Measurements from ENCODE around the gene SLITRK3. TPM values are rescaled to one million over a fixed set of nuclear protein-coding genes. Genes with fewer than 3 reads are reported as not detected.

Gene SLITRK3
- total RNA-seq, 2 experiments from 2014 or later, result not detected

DNA sequence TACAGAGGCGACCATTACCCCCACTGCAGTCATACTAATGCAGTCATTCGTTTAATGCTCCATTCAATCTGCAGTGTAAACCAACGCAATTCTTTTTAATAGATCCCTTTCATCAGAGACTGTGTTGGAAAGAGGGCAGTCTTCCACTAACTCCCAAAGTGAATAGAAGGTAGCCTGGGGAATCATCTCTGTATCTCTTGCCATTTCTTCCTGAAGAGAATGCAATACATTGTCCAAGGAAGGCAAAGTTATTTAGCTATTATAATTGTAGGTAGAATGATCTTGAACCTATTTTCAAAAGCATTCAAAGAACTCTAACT lies 1.3 kb upstream of the SLITRK3 start:
- Mint-ChIP-seq H3K4me3 (no peak overlapping the region), H3K27ac (no peak overlapping the region), H3K27me3 (peaks cover 44% of the 10 kb centered on the region), H3K36me3 (ENCODE audit: low read depth) (no peaks in the 10 kb centered on the region), H3K4me1 (peaks cover 2% of the 10 kb centered on the region), H3K9me3 (no peaks in the 10 kb centered on the region)
- no peak for DNase-seq
- ChIA-PET POLR2A (no interaction called here), CTCF (no interaction called here)

DNA sequence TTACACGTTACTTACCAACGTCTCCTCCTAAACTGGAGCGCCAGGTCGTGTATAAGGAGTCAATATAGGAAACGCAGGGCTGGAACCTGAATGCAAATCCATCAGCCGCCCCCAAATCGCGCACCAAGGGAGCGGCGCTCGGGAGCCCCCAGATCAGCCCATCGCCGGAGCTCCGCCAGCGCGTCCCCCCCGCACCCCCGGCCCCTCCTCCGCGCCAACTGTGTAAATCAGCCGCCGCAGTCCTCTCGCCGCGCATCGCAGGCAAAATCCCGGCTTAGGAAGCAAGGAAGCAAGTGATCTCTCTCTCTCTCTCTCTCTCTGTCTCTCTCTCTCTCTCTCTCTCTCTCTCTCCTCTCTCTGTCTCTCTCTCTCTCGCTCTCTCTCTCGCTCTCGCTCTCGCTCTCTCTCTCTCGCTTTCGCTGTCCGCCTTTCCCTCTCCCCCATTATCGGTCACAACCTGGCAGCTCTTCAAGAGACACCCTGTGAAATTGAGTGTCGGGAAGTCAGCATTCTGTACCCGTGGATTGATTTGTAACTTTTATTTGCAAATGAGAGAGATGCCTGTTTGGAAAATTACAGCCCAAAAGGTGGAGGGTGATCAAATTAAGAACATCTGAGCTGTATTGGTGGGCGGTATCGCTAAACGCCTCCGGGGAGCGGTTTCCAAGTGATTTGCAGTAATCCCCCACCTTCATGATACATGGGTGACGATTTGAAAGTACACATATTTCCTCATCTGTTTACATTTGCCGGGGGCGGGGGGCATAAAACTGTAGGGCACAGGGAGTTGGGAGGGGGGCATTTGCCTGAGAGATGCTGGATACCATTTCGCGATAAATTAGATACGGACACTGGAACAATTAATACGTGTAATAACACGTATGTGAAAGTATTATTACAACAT lies 645 bp upstream of the SLITRK3 start:
- Mint-ChIP-seq H3K9me3 (no peaks in the 10 kb centered on the region), H3K36me3 (ENCODE audit: low read depth) (no peaks in the 10 kb centered on the region), H3K27me3 (peaks cover 45% of the 10 kb centered on the region), H3K4me1 (peaks cover 2% of the 10 kb centered on the region), H3K4me3 (no peak overlapping the region), H3K27ac (no peak overlapping the region)
- no peak for DNase-seq
- POLR2A ChIA-PET, result no interaction called here
- CTCF ChIA-PET, result no interaction called here

DNA sequence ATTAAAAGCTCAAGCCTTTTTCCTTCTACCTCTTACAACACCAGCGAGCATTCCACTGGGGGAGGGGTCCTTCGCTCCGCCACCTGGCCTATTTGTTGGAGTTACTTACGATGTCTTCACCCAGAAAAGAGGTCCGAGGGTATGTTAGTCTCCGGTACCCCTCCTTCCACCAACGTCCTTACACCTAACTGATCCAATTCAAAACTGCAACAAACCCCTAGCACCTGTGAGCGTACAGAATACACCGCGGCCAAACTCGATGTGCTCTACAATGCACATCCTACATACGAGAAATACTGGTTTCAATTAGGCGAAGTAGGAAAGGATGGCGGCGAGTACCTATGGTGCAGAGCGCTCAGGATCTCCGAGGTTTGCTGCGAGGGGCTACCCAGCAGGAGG lies 944 bp downstream of the SLITRK3 start:
- Mint-ChIP-seq H3K27ac (no peak overlapping the region), H3K36me3 (ENCODE audit: low read depth) (no peaks in the 10 kb centered on the region), H3K27me3 (peaks cover 47% of the 10 kb centered on the region), H3K4me3 (no peak overlapping the region), H3K9me3 (no peaks in the 10 kb centered on the region), H3K4me1 (peaks cover 2% of the 10 kb centered on the region)
- DNase-seq, result no peak
- POLR2A ChIA-PET, result no interaction called here
- CTCF ChIA-PET, result interaction anchor here (1.1 to 1.8 kb wide), 2 partner anchors 11 to 12 kb away, joined by 3 to 4 read pairs; no protein-coding TSS in a partner anchor

DNA sequence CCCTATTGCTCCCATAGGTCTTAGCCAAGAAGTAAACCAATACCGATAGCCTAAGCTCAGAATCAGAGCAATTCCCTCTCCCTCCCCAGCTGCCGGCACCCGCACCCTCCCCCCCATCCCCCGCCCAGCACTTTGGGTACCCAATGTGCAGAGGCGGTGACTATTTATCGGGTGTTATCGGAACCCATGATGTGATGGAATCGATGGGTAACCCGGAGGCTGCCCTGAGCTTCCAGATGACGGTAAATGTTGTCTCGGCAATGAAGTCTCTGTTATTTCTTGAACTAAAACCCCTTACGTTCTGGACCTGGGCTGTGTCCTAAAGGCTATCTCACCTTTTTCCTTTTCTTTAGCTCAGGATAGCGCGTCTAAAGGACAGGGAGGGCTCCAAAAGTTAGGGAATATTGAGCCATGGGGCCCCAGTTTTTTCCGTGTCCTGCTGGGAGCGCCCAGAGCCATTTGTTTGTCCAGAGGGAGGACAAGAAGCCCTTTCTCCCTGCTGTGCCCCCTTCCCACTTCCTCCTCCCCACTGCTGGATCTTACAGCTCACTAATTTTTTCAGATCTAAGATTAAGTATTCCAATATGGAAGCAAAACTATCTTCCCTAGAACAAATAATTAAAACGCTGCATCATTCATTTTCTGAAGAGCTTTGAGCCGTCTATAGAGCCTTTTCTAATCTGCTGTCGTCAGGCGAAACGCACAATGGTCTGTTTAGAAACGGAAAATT lies 1.5 kb downstream of the SLITRK3 start:
- ChIA-PET POLR2A (no interaction called here), CTCF (interaction anchor here (1.1 to 1.8 kb wide), 2 partner anchors 12 kb away, joined by 3 to 4 read pairs; no protein-coding TSS in a partner anchor)
- Mint-ChIP-seq H3K27ac (no peak overlapping the region), H3K4me3 (no peak overlapping the region), H3K27me3 (peaks cover 47% of the 10 kb centered on the region), H3K36me3 (ENCODE audit: low read depth) (no peaks in the 10 kb centered on the region), H3K9me3 (no peaks in the 10 kb centered on the region), H3K4me1 (peaks cover 2% of the 10 kb centered on the region)
- DNase-seq, result no peak

DNA sequence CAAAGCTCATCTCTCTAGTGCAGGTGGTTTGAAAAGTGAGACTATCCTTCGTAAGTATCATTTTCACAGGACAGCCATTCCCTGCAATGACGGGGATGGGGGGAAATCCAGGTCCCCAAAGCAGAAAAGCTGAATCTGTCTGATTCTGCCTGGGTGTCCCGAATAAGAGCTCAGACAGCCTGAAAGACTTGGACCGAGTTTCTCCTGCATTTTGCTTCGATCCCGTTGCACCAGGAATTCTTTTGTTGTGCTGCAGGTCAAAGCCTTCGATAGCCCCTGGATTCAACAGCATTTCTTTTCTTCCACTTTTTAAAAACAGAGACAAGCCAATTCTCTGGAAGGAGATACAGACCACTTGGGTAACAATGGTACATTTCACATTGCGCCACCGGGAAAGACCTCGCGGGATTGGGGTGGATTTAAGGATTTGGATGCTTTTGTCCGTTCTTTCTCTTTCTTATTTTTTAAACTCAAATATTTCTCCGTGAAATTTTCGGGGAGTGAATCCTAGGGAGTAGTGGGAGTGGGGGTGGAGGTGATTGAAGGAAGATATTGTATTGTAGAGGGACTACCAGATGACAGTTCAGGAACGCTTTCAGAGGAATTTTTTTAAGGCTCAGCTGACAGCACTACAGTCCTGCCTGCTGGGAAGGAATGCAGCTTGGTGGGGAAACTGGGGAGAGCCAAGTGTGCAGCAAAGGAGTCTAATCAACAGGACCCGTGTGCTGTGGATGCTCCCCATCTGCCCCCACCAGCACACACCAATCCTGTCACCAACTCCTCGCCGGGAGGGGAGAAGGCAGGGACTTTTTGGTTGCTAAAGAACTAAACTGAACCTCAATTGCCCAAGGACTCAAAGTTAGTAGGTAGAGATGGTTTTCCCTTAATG lies 2.6 kb downstream of the SLITRK3 start:
- ChIA-PET CTCF (interaction anchor here (3.4 kb wide), 1 partner anchor 13 kb away, joined by 16 read pairs; no protein-coding TSS in a partner anchor), POLR2A (no interaction called here)
- no peak for DNase-seq
- H3K36me3 Mint-ChIP-seq (ENCODE audit: low read depth), result no peaks in the 10 kb centered on the region
- H3K27ac Mint-ChIP-seq, result no peak overlapping the region
- H3K27me3 Mint-ChIP-seq, result peaks cover 47% of the 10 kb centered on the region
- no peaks in the 10 kb centered on the region for H3K9me3 Mint-ChIP-seq
- H3K4me3 Mint-ChIP-seq, result no peak overlapping the region
- H3K4me1 Mint-ChIP-seq, result peaks cover 2% of the 10 kb centered on the region

DNA sequence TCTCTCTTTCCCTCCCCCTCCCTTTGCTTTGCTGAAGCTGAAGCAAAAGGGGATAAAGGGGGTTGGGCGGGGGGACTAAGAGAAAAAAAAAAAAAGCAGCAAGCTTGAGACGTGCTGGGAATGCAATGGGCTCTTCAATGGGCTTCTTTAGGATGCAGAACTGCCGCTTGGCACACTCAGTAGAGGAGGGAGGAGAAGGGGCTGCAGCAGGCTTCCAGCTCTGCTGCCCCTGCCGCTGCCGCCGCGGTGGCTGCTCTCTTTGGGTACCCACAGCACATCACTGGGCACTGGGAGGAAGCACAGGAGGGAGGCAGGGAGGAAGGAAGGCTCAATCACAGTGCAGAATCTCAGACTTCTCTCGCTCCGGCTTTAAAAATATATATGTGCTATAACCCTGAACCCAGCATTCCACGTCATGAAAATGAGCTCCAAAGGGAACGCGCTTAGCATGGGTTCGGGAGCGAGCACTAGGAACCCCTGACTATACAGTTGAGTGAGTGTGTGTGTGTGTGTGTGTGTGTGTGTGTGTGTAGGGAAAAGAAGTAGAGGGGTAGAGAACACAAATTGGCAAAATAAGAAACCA lies 3.5 kb downstream of the SLITRK3 start:
- H3K27ac Mint-ChIP-seq, result no peak overlapping the region
- H3K36me3 Mint-ChIP-seq (ENCODE audit: low read depth), result no peaks in the 10 kb centered on the region
- ChIA-PET CTCF (interaction anchor here (3.4 kb wide), 1 partner anchor 14 kb away, joined by 16 read pairs; no protein-coding TSS in a partner anchor), POLR2A (no interaction called here)
- DNase-seq, result no peak
- H3K9me3 Mint-ChIP-seq, result no peaks in the 10 kb centered on the region
- H3K27me3 Mint-ChIP-seq, result peaks cover 47% of the 10 kb centered on the region
- H3K4me3 Mint-ChIP-seq, result no peak overlapping the region
- H3K4me1 Mint-ChIP-seq, result peaks cover 2% of the 10 kb centered on the region

DNA sequence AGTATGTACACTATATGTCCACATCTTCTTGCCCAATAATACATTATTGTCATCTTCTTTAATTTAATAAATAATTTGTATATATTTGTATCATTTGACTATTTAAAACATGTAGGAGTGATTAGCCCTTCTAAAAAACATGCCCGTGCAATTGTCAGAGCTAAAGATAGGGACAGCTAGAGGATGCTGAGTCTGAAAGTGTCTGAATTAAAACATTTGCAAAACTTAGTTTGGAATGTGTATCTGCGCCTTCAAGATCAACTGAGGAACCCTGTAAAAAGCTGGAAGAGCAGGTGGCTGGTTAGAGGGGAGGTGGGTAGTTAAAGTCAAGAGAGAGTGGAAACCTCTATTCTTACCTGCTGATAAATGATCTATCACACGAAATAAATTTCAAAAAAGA lies 4.7 kb downstream of the SLITRK3 start:
- H3K27ac Mint-ChIP-seq, result no peak overlapping the region
- no peaks in the 10 kb centered on the region for H3K4me1 Mint-ChIP-seq
- H3K4me3 Mint-ChIP-seq, result no peak overlapping the region
- DNase-seq, result no peak
- POLR2A ChIA-PET, result no interaction called here
- CTCF ChIA-PET, result interaction anchor here (3.4 kb wide), 1 partner anchor 15 kb away, joined by 16 read pairs; no protein-coding TSS in a partner anchor
- no peaks in the 10 kb centered on the region for H3K9me3 Mint-ChIP-seq
- peaks cover 36% of the 10 kb centered on the region for H3K27me3 Mint-ChIP-seq
- H3K36me3 Mint-ChIP-seq (ENCODE audit: low read depth), result no peaks in the 10 kb centered on the region

DNA sequence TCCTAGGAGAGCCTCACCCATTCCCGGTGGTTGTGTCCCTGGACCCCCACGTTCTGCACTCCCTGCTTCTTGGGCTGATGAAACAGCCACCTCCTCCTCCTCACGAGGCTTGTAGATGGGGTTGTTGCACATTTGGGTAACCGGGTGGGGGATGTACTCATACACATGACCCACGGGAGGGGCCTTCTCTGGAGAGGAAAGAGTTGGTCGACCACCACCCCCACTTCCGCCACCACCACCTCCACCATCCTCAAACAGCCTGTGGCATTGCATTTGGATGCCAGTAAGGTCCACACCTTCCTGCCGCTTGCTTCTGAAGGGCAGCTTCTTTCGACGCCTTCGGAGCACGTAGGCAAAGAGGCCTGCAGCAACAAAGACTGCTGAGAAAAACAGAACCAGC lies 7.7 kb downstream of the SLITRK3 start:
- ChIA-PET CTCF (no interaction called here), POLR2A (no interaction called here)
- Mint-ChIP-seq H3K27me3 (peaks cover 13% of the 10 kb centered on the region), H3K27ac (no peak overlapping the region), H3K9me3 (no peaks in the 10 kb centered on the region), H3K36me3 (ENCODE audit: low read depth) (no peaks in the 10 kb centered on the region), H3K4me3 (no peak overlapping the region), H3K4me1 (no peaks in the 10 kb centered on the region)
- DNase-seq, result no peak

DNA sequence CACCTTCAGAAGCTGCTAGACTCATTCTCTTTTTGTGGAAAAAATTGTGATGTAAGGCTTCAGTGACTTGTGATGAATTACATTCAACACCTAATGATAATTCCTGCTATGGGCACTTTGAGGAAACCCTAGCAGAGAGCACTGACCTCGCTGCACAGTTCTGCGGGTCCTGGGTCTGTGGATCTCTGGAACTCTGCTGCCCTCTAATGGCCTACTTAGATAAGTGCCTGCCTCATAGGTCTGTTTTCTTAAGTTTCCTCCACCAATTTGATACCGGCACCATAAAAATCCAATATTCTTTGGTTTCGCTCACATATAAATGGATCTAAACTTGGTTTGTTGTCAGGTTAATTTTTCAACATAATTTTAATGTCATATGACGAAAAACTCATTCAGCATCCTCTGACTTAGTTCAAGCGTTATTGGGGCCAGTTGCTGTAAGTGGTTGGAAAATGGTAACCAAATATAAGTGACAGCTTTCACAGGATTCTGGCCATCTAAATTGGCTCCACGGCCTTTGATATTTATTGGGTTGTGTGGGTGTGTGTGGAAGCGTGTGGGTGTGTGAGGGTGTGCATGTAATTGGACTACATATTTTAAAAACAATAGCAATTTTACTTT lies 10.4 kb downstream of the SLITRK3 start:
- H3K4me3 Mint-ChIP-seq, result no peak overlapping the region
- ChIA-PET POLR2A (no interaction called here), CTCF (no interaction called here)
- no peaks in the 10 kb centered on the region for H3K9me3 Mint-ChIP-seq
- H3K4me1 Mint-ChIP-seq, result no peaks in the 10 kb centered on the region
- H3K27ac Mint-ChIP-seq, result no peak overlapping the region
- no peaks in the 10 kb centered on the region for H3K27me3 Mint-ChIP-seq
- H3K36me3 Mint-ChIP-seq (ENCODE audit: low read depth), result no peaks in the 10 kb centered on the region
- peak; percentile 25 for DNase-seq

DNA sequence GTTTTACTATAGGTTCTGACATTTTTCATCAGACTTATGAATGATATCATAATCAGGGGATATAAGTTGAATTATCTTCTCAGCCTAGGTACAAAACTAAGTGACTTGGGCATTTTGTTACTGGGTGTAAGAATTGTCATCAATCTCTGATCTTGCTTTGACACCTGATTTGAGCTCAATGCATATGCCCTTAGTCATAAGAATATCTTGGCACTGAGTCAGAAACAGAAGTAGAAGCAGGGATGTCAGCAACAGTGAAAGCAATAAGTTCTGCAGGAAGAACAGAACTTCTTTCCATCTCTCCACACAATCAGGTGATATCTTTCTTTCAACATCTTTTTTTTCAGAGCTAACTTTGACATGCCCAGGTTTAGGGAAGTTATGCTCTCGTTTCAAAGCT lies 14.6 kb downstream of the SLITRK3 start:
- CTCF ChIA-PET, result no interaction called here
- Mint-ChIP-seq H3K27me3 (no peaks in the 10 kb centered on the region), H3K4me1 (no peaks in the 10 kb centered on the region), H3K9me3 (no peaks in the 10 kb centered on the region), H3K36me3 (ENCODE audit: low read depth) (no peaks in the 10 kb centered on the region), H3K27ac (no peak overlapping the region), H3K4me3 (no peak overlapping the region)
- POLR2A ChIA-PET, result no interaction called here
- no peak for DNase-seq

DNA sequence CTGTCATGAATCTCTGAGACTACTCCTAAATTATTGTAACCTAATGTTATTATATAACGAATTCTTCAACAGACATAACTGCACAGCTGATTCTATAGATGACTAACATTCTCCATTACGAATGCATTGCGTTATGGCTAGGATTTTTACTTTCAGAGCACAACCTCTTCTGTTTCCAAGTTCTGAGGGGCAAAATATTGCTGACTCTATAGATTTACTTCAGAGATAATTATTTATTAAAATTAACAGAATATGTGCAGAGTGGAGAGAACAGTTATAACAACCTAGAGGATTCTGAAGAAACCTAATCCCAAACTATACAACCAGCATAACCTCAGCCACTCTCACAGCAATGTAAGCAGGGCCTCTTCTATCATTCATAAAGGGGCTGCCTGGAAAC lies 25.9 kb downstream of the SLITRK3 start:
- POLR2A ChIA-PET, result no interaction called here
- H3K4me1 Mint-ChIP-seq, result no peaks in the 10 kb centered on the region
- no peak overlapping the region for H3K27ac Mint-ChIP-seq
- H3K9me3 Mint-ChIP-seq, result no peaks in the 10 kb centered on the region
- H3K36me3 Mint-ChIP-seq (ENCODE audit: low read depth), result no peaks in the 10 kb centered on the region
- DNase-seq, result no peak
- CTCF ChIA-PET, result no interaction called here
- H3K27me3 Mint-ChIP-seq, result no peaks in the 10 kb centered on the region
- no peak overlapping the region for H3K4me3 Mint-ChIP-seq

DNA sequence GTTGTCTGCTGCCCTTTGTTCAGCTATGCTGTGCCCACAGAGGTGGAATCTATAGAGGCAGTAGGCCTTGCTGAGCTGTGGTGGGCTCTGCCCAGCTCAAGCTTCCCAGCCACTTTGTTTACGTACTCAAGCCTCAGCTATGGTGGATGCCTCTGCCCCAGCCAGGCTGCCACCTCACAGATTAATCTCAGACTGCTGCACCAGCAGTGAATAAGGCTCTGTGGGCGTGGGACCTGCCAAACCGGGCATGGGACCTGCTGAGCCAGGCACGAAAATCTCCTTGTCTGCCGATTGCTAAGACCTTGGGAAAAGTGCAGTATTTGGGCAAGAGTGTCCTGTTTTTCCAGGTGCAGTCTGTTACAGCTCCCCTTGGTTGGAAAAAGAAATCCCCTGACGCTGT lies 26.8 kb downstream of the SLITRK3 start:
- ChIA-PET CTCF (no interaction called here), POLR2A (no interaction called here)
- H3K4me3 Mint-ChIP-seq, result no peak overlapping the region
- H3K36me3 Mint-ChIP-seq (ENCODE audit: low read depth), result no peaks in the 10 kb centered on the region
- H3K27ac Mint-ChIP-seq, result no peak overlapping the region
- no peaks in the 10 kb centered on the region for H3K9me3 Mint-ChIP-seq
- no peaks in the 10 kb centered on the region for H3K4me1 Mint-ChIP-seq
- no peaks in the 10 kb centered on the region for H3K27me3 Mint-ChIP-seq
- no peak for DNase-seq

Data from activated CD4-positive, alpha-beta memory T cell treated with anti-CD3 and anti-CD28 coated beads, Interleukin-2, amount 10 ng/mL, durations not matched to agents 7 days and 5 days (primary cell).